GM12874 (cell line): ENCODE results near the gene USO1.

Experiments
- CTCF ChIP-seq: IDR thresholded peaks from 2 replicates; pipeline ENCODE4 v1.5.1; 2011; ENCODE audit warnings: low read depth, mild to moderate bottlenecking, control low read depth, low read length, moderate library complexity; ENCODE audit not compliant: insufficient read depth

USO1 gene

GRCh38 chr4:75821966-75822365, 97.6 kb downstream of the USO1 start:
- no peak for TF ChIP-seq CTCF

DNA sequence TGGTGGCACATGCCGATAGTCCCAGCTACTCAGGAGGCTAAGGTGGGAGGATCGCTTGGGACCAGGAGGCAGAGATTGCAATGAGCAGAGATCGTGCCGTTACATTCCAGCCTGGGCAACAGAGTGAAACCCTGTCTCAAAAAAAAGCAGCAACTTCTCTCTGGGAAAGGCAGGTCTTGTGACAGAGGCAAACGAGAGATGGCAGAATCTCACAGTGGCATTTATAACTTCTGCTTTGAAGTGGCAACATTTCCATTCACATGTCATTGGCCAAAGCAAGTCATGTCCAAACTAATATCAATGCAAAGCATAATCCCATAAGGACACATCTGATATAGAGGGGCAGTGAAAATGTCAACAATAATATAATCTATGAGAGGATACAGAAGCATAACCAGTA, 98.0 kb downstream of the USO1 start:
- no peak for TF ChIP-seq CTCF

DNA sequence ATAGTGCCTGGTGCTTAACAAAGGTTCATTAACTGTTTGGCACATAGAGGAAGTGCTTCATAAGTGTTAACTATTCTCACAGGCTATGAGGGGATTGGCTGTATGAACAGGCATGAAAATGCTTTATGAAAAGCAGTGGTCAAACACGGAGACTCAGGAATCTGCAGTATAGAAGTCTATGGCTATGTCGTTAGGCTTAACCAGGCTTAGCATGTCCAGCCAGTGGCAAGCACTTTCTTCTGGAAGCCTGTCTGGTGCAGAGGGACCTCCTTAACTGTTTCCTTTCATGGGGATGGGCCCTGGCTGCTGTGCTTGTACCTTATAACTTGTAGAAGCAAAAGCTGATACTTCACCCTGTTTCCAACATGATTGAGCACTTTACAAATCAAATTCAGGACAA, 99.4 kb downstream of the USO1 start:
- no peak for TF ChIP-seq CTCF

DNA sequence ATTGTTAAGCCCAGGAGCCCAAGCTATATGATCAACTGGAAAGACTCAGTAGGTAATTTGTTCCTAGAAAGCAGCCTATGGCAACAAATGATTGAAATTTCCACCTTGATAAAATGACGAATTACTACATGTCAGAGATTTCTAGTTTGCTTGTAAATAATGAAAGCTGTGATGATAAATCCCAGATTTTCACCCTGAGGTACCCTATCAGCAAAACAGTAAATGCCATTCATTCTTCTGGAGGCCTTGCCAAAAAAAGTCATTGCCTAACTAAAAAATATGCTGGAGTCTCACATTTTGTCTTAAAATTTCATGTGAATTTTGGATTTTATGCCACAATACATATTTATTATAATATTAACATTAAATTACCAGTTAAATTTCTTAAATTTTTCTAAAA, 106.5 kb downstream of the USO1 start:
- TF ChIP-seq CTCF = no peak

DNA sequence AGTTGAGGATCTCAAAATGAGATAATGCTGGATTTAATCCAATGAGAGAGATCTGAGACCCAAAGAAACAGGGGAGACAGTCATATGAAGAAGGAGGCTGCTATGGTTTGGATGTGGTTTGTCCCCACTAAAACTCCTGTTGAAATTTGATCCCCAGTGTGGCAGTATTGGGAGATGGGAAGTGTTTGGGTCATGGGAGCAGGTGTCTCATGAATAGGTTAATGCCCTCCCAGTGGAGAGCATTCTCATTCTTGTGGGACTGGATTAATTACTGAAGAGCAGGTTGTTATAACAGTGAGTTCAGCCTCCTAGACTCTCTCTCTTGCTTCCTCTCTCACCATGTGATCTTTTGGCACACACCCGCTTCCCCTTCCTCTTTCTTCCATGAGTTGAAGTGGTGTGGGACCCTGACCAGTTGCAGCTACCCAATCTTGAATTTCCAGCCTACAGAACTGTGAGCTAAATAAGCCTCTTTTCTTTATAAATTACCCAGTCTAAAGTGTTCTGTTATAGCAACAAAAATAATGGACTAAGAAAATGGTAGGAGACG, 107.6 kb downstream of the USO1 start:
- no peak for TF ChIP-seq CTCF

DNA sequence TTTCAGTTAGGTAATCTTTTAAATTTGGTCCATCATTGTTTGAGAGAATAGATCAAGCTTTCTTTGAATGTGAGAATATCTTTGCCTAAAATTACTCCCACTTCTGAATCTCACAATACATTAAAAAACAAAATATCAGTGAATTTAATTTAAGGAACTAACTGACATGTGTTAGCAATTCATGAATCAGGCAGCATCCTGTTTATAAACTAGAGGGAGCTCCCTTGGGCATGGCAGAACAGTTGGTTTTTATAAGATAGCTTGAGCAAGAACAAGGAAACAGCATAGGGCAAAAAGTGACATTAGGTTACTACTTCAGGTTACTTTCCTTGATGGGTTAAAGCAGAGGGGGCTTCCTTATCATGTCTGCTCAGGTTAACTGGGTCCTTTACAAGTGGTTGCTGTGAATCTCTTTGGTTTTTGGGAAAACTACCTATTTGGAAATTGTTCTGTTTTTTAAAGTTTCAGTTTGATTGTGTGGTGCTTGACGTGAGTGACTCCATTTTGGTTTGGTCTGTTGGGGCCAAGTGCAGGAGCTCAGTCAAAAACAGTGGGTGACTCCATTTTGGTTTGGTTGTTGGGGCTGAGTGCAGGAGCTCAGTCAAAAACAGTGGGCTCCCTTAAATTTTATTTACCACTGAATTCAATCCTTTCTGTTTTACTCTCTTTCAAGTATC, 109.9 kb downstream of the USO1 start:
- no peak for TF ChIP-seq CTCF

- no peak for TF ChIP-seq CTCF
These were observed 110.4 kb downstream of the USO1 start for GRCh38 chr4:75834772-75835154.
